ENCODE measurements around the gene ORC5. TPM values are rescaled to one million over a fixed set of nuclear protein-coding genes. Genes with fewer than 3 reads are reported as not detected.

The ORC5 gene
- total and polyA plus RNA-seq, 10 donors = 7.8 to 28.4 (median 18.2) TPM

GRCh38 chr7:104152468-104152867 is 55.3 kb downstream of the ORC5 start:
- no peak overlapping the region for H3K4me3 ChIP-seq
- no peaks in the 10 kb centered on the region for H3K27me3 ChIP-seq (replicated peaks in 1 of 7)
- peaks cover 0 to 60% (median 6%) of the 10 kb centered on the region in 6 donors for H3K36me3 ChIP-seq
- 86 to 100% (median 93%) methylated on average over 1 of the region's 1 CpG for WGBS, 5 donors
- no peaks in the 10 kb centered on the region for H3K9me3 ChIP-seq
- H3K4me1 ChIP-seq = no peaks in the 10 kb centered on the region
- intact Hi-C loops (cut with DNase I; ENCODE audit: low total_unique reads) = no loop called here
- DNase-seq = no peak
- TF ChIP-seq POLR2AphosphoS5 (IDR thresholded peaks at IDR 0.05) = no peak
- TF ChIP-seq POLR2A (IDR thresholded peaks at IDR 0.05) = no peak
- no peak for TF ChIP-seq CTCF (IDR thresholded peaks at IDR 0.05 in 8 of 11, conservative IDR thresholded peaks at IDR 0.05 in 3 of 11)
- no peak overlapping the region for H3K27ac ChIP-seq

DNA sequence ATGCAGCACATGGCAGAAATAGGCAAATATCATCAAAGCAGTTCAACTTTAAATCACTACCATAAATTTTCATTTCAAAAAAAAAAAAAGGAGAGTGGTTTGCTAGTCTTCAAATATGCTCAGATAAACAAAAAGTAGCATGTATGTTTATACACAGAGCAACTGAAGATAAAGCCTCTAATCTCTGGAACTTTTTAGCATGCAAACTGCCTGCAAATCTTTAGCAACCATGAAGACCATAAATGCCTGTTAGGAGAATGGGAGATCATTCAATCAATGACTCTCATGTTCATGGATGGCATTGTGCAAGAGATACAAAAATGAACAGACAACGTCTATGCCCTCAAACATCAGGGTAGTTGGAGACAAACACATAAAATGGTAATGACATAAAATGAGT is 57.3 kb downstream of the ORC5 start:
- Histone ChIP-seq H3K9me3 (peaks cover 0 to 4% (median 0%) of the 10 kb centered on the region in 8 donors), H3K4me3 (no peak overlapping the region), H3K4me1 (no peaks in the 10 kb centered on the region), H3K36me3 (peaks cover 0 to 60% (median 6%) of the 10 kb centered on the region in 6 donors), H3K27me3 (replicated peaks in 1 of 7) (no peaks in the 10 kb centered on the region), H3K27ac (no peak overlapping the region)
- TF ChIP-seq CTCF (IDR thresholded peaks at IDR 0.05 in 8 of 11, conservative IDR thresholded peaks at IDR 0.05 in 3 of 11) = no peak
- TF ChIP-seq POLR2AphosphoS5 (IDR thresholded peaks at IDR 0.05) = no peak
- no peak for TF ChIP-seq POLR2A (IDR thresholded peaks at IDR 0.05)
- no peak for DNase-seq
- WGBS, 5 donors = 84 to 96% (median 95%) methylated on average over 1 of the region's 1 CpG
- intact Hi-C loops (cut with DNase I; ENCODE audit: low total_unique reads) = no loop called here

DNA sequence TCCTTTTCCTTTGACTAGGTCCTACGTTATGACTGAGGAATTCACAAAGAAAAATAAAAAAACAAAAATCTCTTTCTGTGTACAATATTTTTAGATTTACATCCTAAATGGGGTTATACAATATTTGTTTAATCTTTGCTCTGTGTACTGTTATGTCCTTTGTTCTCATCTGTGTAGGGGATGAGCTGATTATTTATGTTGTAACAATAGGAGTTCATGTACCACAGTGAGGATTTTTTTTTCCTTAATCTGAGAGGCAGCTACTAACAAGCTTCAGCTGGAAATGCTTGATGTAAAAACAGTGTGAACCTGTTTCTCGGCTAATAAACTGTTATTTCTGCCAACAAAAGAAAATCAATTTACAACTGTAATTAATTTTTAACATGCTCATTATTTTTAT is 58.0 kb downstream of the ORC5 start:
- Histone ChIP-seq H3K4me3 (no peak overlapping the region), H3K27ac (no peak overlapping the region), H3K36me3 (peaks cover 0 to 65% (median 8%) of the 10 kb centered on the region in 6 donors), H3K27me3 (replicated peaks in 1 of 7) (no peaks in the 10 kb centered on the region), H3K9me3 (peaks cover 0 to 10% (median 0%) of the 10 kb centered on the region in 8 donors), H3K4me1 (no peaks in the 10 kb centered on the region)
- WGBS, 5 donors = 86 to 98% (median 91%) methylated on average over 2 of the region's 2 CpGs
- no peak for DNase-seq
- TF ChIP-seq POLR2AphosphoS5 (IDR thresholded peaks at IDR 0.05) (no peak), POLR2A (IDR thresholded peaks at IDR 0.05) (no peak), CTCF (IDR thresholded peaks at IDR 0.05 in 8 of 11, conservative IDR thresholded peaks at IDR 0.05 in 3 of 11) (no peak)
- intact Hi-C loops (cut with DNase I; ENCODE audit: low total_unique reads) = no loop called here

- H3K9me3 ChIP-seq = peaks cover 0 to 10% (median 0%) of the 10 kb centered on the region in 8 donors
- no peak overlapping the region for H3K4me3 ChIP-seq
- no peak for DNase-seq
- H3K27me3 ChIP-seq (replicated peaks in 1 of 7) = no peaks in the 10 kb centered on the region
- intact Hi-C loops (cut with DNase I; ENCODE audit: low total_unique reads) = no loop called here
- no peak for TF ChIP-seq POLR2AphosphoS5 (IDR thresholded peaks at IDR 0.05)
- no peak for TF ChIP-seq POLR2A (IDR thresholded peaks at IDR 0.05)
- TF ChIP-seq CTCF (IDR thresholded peaks at IDR 0.05 in 8 of 11, conservative IDR thresholded peaks at IDR 0.05 in 3 of 11) = no peak
- WGBS, 5 donors = 82 to 93% (median 89%) methylated on average over 2 of the region's 2 CpGs
- no peak overlapping the region for H3K27ac ChIP-seq
- no peaks in the 10 kb centered on the region for H3K4me1 ChIP-seq
- H3K36me3 ChIP-seq = peaks cover 0 to 63% (median 9%) of the 10 kb centered on the region in 6 donors
These were observed 65.7 kb downstream of the ORC5 start for GRCh38 chr7:104142147-104142546.
